Fibroblast of skin of right biceps (primary cell): ENCODE measurements around the gene CASP9.

Source experiments
- DNase-seq: peaks from one replicate; pipeline ENCODE4 v3.0.0-alpha.2; 2013

CASP9 gene

DNA sequence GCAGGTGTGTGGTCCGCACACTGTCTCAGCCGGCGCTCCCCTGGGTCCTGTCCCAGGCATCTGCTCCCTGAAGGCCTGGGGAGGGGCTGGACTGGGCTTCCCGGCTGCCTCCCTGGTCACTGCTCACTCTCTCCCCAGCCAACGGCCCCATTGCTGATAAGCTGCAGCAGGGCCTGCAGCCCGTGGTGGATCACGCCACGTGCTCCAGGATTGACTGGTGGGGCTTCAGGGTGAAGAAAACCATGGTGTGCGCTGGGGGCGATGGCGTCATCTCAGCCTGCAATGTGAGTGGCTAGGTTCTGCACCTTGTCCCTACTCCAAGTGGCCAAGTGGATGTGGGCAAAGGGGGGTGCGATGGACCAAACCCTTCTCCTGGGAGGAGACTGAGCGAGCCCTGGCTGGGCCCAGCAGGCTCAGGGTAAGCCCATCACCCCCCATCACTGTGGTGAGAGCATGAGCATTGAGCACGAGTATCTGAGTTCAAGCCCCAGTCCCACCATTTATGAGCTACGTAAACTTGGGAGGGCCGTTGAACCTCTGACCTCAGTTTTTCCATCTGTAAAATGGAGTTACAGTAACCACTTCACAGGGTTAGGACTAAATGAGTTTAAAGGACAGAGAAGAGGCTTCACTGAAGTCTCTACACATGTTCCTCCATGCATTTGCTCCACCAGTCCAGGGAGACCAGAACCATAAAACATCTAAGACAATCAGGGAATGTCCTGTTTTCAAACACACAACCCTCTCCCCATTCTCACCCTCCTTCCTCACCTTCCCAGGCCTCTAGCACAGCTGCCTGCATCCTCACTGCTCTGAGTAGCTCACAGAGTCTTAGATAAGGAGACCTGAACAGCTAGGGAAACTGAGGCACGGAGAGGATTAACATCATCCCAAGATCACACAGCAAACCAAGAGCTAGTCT is 79.3 kb downstream of the CASP9 start:
- DNase-seq: no peak

DNA sequence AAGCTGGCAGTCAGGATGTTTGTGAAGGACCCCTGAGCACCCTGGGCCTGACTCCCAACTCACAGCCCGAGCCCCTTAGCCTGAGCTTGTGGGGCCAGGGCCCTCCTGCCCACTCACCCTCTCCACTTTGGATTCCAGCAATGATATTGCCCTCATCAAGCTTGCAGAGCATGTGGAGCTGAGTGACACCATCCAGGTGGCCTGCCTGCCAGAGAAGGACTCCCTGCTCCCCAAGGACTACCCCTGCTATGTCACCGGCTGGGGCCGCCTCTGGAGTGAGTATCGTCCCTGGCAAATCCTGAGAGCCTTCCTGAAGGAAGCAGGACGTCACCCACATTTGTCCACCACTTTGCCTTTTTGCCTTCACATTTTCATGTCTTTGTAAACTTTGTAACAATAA is 80.7 kb downstream of the CASP9 start:
- DNase-seq: no peak

DNA sequence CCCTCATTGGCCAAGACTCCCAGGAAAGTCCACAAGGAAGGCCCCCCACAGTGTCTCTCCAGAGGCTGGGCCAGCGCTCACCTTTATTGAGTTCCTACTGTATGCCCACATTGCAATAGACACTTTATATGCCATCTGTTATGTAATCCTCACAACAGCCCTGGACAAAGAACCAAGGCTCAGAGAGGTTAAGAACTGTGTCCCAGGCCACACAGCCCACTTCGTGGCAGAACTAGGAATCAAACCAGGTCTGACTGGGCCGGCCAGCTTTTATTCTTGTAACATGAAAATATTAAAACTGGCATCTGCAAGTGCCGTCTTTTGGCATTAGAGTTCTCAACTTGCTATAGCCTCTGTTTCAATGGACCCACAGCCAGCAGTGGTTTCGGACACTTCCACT is 81.3 kb downstream of the CASP9 start:
- no peak for DNase-seq

DNA sequence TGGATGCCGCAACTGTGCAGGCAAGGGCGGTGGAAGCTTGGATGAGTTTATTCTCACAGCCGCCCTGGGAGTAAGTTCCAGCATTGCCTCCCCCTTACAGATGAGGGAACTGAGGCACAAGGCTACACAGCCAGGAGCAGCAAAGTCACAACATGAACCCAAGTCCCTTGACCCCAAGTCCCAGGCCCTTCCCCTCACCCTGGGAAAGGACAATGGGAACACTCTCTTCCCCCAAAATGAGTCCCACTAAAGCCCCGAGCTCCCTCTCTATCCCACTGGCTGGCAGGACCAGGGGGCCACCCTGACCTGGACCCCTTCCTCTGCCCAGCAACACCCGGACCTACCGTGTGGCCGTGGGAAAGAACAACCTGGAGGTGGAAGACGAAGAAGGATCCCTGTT is 81.9 kb downstream of the CASP9 start:
- no peak for DNase-seq
